Fibroblast of pulmonary artery (primary cell): Measurements from ENCODE around the gene SOX18.
A peak's percentile ranks its signal among the peaks of the same experiment; 100 is the strongest.

Source experiments
- DNase-seq: peaks from one replicate; pipeline ENCODE4 v3.0.0-alpha.2; 2010; ENCODE audit warnings: low read depth
- H3K4me3 ChIP-seq: replicated peaks from 2 replicates; pipeline ENCODE4 v1.5.1; 2011; ENCODE audit warnings: low read depth, mild to moderate bottlenecking, control low read depth, low read length, moderate library complexity
- TF ChIP-seq, protein P1 (sequence below): IDR thresholded peaks from 2 replicates; pipeline ENCODE4 v1.5.1; 2011; ENCODE audit warnings: mild to moderate bottlenecking, control low read depth, low read length, inconsistent platforms; ENCODE audit errors: missing control alignments

The SOX18 gene

DNA sequence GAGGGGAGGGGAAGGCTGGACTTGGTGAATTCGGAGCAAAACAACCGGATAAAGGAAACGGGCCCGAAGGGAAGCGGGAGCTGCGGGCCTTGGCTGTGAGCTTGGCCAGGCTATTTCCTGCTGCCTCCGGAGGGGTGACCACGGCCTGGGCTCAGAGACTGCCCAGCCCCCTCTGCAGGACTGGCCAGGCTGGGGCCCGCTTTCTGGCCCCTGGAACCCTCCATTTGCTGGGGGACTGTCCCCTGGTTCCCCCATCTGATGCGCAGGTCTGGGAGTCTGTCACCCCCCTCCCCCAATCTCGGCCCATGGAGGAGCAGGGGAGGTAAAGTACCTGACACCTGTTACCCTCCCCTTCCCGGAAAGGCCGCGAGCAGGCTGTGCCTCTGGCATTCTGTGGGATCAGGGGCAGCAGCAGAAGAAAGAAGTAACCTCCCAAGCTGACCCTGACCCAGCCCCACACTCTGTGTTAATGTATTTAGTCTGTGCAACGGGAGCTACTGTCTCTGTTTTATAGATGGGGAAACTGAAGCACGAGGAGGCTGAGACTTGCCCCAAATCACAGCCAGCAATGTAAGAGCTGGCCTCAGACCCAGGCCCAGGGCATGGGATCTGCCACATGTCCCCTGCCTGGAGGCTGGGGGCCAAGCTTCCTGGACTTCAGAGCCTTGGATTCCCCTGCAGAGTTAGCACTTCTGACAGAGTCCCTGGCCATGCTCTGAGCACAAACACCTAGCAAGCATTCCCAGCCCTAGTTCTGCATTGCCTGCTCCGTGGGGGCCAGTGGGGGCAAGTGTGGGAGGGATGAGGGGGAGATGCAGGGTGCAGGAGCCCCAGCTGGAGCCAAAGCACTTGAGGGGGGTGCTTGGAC, 9.9 kb downstream of the SOX18 start:
- TF ChIP-seq, protein P1, sequence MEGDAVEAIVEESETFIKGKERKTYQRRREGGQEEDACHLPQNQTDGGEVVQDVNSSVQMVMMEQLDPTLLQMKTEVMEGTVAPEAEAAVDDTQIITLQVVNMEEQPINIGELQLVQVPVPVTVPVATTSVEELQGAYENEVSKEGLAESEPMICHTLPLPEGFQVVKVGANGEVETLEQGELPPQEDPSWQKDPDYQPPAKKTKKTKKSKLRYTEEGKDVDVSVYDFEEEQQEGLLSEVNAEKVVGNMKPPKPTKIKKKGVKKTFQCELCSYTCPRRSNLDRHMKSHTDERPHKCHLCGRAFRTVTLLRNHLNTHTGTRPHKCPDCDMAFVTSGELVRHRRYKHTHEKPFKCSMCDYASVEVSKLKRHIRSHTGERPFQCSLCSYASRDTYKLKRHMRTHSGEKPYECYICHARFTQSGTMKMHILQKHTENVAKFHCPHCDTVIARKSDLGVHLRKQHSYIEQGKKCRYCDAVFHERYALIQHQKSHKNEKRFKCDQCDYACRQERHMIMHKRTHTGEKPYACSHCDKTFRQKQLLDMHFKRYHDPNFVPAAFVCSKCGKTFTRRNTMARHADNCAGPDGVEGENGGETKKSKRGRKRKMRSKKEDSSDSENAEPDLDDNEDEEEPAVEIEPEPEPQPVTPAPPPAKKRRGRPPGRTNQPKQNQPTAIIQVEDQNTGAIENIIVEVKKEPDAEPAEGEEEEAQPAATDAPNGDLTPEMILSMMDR = no peak
- peak overlapping the region; percentile 37 for H3K4me3 ChIP-seq
- DNase-seq = no peak

DNA sequence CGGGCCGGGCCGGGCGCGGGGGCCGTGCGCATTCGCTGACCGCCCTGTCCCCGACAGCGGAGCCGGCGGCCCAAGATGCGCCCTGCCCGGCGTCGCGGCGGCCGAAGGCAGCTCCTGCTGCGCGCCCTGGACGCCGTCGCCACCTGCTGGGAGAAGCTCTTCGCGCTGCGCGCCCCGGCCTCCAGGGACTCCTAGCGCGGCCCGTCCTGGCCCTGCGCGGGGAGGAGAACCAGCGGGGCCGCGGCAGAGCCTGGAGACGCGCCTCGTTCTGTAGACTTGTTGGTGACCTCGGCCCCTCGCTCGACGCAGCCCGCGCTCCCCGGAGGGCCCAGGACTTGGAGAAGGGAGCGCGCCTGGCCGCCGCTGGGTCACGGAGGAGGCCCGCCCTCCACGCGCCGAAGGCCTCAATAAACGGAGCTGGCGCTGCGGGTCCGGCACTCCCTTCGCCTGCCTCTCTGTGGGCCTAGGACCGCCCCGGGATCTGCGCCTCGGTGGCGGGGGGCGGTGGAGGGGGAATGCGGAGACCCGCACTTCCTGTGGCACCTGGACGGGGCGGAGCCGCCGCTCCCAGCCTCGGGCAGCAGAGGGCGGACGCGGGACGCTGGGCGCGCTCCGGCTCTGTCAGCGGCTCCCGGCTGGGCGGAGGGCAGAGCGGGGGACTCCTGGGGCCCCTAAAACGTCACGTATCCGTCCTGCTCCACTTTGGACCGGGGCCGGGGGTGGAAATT, 10.7 kb downstream of the SOX18 start:
- peak; percentile 67 for DNase-seq
- TF ChIP-seq, protein P1 = peak; percentile 38

DNA sequence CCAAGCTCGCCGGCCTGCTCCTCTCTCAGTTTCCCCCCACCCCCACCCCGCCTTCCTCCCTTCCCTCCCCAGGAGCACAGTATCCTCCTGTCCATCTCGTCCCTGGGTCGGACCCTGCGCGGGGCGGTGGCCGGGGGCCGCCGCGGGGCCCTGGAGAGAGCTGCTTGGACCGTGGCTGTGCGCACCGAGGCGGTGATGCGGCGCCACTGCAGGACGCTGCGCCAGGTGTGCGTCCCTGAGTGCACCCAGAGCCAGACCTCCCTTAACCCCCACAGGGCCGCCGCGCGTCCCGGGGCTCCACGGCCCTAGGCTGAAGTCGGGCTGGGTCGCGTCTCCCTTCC, 11.2 kb downstream of the SOX18 start:
- TF ChIP-seq, protein P1 = no peak
- no peak overlapping the region for H3K4me3 ChIP-seq
- DNase-seq = no peak

More for the DNA sequence above, 10.7 kb downstream of the SOX18 start:
- peak overlapping the region; percentile 37 for H3K4me3 ChIP-seq

DNA sequence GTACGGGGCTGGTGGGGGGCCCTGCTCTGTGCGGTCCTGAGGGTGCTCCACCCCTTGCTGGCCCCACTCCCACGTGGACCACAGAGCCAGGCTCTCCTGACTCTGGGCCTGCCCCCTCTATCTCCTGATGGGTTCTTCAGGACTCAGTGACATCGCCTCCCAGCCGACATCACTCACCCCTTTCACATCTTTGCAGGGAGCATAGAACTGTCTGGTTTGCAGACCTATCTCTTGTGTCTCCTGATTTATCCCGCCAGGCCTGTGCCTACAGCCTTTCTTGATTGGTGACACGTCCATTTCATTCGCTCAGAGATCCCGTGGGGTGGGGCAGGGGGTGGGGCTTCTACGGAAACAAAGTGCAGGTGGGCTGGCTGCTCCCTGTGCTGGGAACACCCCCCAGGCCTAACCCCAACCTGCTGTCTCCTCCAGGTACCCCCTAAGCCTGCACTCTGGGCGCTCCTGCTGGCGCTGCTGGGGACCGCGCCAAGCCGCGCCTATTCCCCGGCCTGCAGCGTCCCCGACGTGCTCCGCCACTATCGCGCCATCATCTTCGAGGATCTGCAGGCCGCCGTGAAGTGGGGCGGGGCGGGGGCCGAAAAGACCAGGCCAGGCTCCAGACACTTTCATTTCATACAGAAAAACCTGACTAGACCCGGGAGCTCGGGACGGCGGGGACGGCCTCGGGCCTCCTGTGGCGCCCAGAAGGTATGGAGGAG, 11.8 kb downstream of the SOX18 start:
- no peak overlapping the region for H3K4me3 ChIP-seq
- DNase-seq = no peak
- TF ChIP-seq, protein P1 = no peak

DNA sequence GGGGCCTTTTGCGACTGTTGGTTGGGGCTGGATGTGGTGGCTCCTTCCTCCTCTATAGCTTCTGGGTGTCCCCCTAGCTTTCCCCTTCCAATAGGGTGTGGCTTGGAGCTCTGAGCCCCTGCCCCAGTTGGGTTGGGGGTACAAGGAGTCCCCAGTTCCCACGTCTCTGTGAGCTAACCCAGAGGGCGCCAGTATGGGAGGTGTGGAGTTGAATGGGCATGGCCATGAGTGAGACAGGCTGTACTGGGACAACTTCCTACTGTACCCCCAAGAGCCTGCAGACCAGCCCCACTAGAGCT, 12.3 kb downstream of the SOX18 start:
- TF ChIP-seq, protein P1 = no peak
- no peak for DNase-seq
- no peak overlapping the region for H3K4me3 ChIP-seq

DNA sequence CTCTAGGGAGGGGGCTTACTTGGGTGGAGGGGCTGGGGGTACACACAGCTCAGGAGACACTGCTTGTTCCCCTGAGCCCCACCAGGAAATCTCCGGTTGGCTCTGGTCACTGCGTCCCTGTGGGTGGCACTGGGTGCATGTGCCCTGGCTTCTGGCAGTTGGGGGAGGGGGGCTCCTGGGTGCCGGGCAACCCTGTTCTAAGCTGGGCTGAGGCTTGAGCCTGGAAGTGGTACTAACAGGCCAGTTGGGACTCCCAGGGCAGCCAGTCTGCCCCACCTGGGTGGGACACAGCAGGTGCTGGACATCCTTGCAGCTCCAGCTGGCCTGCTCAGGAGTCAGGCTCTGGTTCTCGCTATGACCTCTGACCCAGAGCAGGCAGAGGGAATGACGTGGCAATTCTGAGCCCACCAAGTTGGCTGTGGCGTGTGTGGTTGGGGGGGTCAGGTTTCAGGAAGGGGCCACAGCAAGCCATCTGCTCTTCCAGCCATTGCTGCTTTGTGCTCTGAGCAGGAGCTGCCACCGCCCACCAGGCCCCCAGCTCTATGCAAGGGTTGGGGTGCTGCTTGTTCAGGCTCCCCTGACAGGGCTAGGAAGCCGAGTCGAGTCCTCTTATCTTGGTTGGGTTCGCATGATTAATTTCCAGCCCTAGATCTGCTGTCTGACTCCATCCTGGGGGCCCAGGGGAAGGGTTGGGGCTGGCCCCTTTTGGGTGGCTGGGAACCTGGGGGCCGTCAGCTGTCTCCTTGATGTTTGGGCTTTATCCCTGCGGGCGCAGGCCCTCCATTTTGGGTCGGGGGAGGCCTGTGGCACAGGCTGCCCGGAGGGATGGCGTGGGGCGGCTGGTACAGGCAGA, 12.9 kb downstream of the SOX18 start:
- TF ChIP-seq, protein P1 = no peak
- no peak overlapping the region for H3K4me3 ChIP-seq
- DNase-seq = no peak
